ENCODE results near the gene TECTB. TPM values are rescaled to one million over a fixed set of nuclear protein-coding genes. Genes with fewer than 3 reads are reported as not detected.
"Not testable (repeated sequence)": the region's sequence is repeated elsewhere in the genome, so short reads cannot be mapped to it uniquely, and the experiment has no call there.

TECTB gene
- polyA plus RNA-seq, 1 donor = 0.09 TPM

GRCh38 chr10:112248584-112249295, 34.5 kb upstream of the TECTB start:
- Histone ChIP-seq H3K4me1 (ENCODE audit: control insufficient read depth, insufficient read depth, low read length) (no peaks in the 10 kb centered on the region), H3K36me3 (ENCODE audit: control insufficient read depth, insufficient read depth, low read length) (no peaks in the 10 kb centered on the region), H3K27ac (ENCODE audit: low read length) (no peak overlapping the region), H3K4me3 (ENCODE audit: low read length) (no peak overlapping the region), H3K27me3 (ENCODE audit: control insufficient read depth, insufficient read depth, low read length) (no peaks in the 10 kb centered on the region), H3K9me3 (ENCODE audit: control insufficient read depth, low read depth, low read length) (no peaks in the 10 kb centered on the region)
- no CpG with 5 or more reads among the region's 2 CpGs for WGBS (ENCODE audit: insufficient coverage, low lambda C conversion rate)
- DNase-seq = no peak

- H3K27ac ChIP-seq (ENCODE audit: low read length) = no peak overlapping the region
- DNase-seq = no peak
- no peaks in the 10 kb centered on the region for H3K4me1 ChIP-seq (ENCODE audit: control insufficient read depth, insufficient read depth, low read length)
- no peaks in the 10 kb centered on the region for H3K9me3 ChIP-seq (ENCODE audit: control insufficient read depth, low read depth, low read length)
- H3K36me3 ChIP-seq (ENCODE audit: control insufficient read depth, insufficient read depth, low read length) = no peaks in the 10 kb centered on the region
- WGBS (ENCODE audit: insufficient coverage, low lambda C conversion rate) = no CpG with 5 or more reads among the region's 2 CpGs
- no peaks in the 10 kb centered on the region for H3K27me3 ChIP-seq (ENCODE audit: control insufficient read depth, insufficient read depth, low read length)
- H3K4me3 ChIP-seq (ENCODE audit: low read length) = no peak overlapping the region
Observed at GRCh38 chr10:112249722-112250121, 33.5 kb upstream of the TECTB start.

- Histone ChIP-seq H3K9me3 (ENCODE audit: control insufficient read depth, low read depth, low read length) (no peaks in the 10 kb centered on the region), H3K36me3 (ENCODE audit: control insufficient read depth, insufficient read depth, low read length) (no peaks in the 10 kb centered on the region), H3K27ac (ENCODE audit: low read length) (no peak overlapping the region), H3K4me1 (ENCODE audit: control insufficient read depth, insufficient read depth, low read length) (no peaks in the 10 kb centered on the region), H3K27me3 (ENCODE audit: control insufficient read depth, insufficient read depth, low read length) (no peaks in the 10 kb centered on the region), H3K4me3 (ENCODE audit: low read length) (no peak overlapping the region)
- no peak for DNase-seq
- WGBS (ENCODE audit: insufficient coverage, low lambda C conversion rate) = no CpG with 5 or more reads among the region's 2 CpGs
Observed at GRCh38 chr10:112250555-112250954, 32.6 kb upstream of the TECTB start.

- DNase-seq; H3K36me3 ChIP-seq (ENCODE audit: control insufficient read depth, insufficient read depth, low read length); H3K4me3 ChIP-seq (ENCODE audit: low read length); H3K27ac ChIP-seq (ENCODE audit: low read length); H3K27me3 ChIP-seq (ENCODE audit: control insufficient read depth, insufficient read depth, low read length); H3K4me1 ChIP-seq (ENCODE audit: control insufficient read depth, insufficient read depth, low read length); H3K9me3 ChIP-seq (ENCODE audit: control insufficient read depth, low read depth, low read length): not testable (repeated sequence)
- WGBS (ENCODE audit: insufficient coverage, low lambda C conversion rate) = no CpG with 5 or more reads among the region's 9 CpGs
Observed at GRCh38 chr10:112251238-112251637, 32.0 kb upstream of the TECTB start.

- H3K9me3 ChIP-seq (ENCODE audit: control insufficient read depth, low read depth, low read length) = no peaks in the 10 kb centered on the region
- H3K4me1 ChIP-seq (ENCODE audit: control insufficient read depth, insufficient read depth, low read length) = peaks cover 22% of the 10 kb centered on the region
- no peak overlapping the region for H3K27ac ChIP-seq (ENCODE audit: low read length)
- no peak overlapping the region for H3K4me3 ChIP-seq (ENCODE audit: low read length)
- H3K27me3 ChIP-seq (ENCODE audit: control insufficient read depth, insufficient read depth, low read length) = no peaks in the 10 kb centered on the region
- WGBS (ENCODE audit: insufficient coverage, low lambda C conversion rate) = no CpG with 5 or more reads among the region's 1 CpG
- no peak for DNase-seq
- no peaks in the 10 kb centered on the region for H3K36me3 ChIP-seq (ENCODE audit: control insufficient read depth, insufficient read depth, low read length)
Observed at GRCh38 chr10:112258407-112258806, 24.8 kb upstream of the TECTB start.

- Histone ChIP-seq H3K4me3 (ENCODE audit: low read length) (no peak overlapping the region), H3K36me3 (ENCODE audit: control insufficient read depth, insufficient read depth, low read length) (no peaks in the 10 kb centered on the region), H3K4me1 (ENCODE audit: control insufficient read depth, insufficient read depth, low read length) (peaks cover 22% of the 10 kb centered on the region), H3K9me3 (ENCODE audit: control insufficient read depth, low read depth, low read length) (no peaks in the 10 kb centered on the region), H3K27ac (ENCODE audit: low read length) (peak overlapping the region; percentile 81), H3K27me3 (ENCODE audit: control insufficient read depth, insufficient read depth, low read length) (no peaks in the 10 kb centered on the region)
- no peak for DNase-seq
Observed at GRCh38 chr10:112259688-112260087, 23.5 kb upstream of the TECTB start.

GRCh38 chr10:112260831-112261230, 22.4 kb upstream of the TECTB start:
- Histone ChIP-seq H3K4me3 (ENCODE audit: low read length) (no peak overlapping the region), H3K36me3 (ENCODE audit: control insufficient read depth, insufficient read depth, low read length) (no peaks in the 10 kb centered on the region), H3K4me1 (ENCODE audit: control insufficient read depth, insufficient read depth, low read length) (peaks cover 27% of the 10 kb centered on the region), H3K9me3 (ENCODE audit: control insufficient read depth, low read depth, low read length) (no peaks in the 10 kb centered on the region), H3K27ac (ENCODE audit: low read length) (peak overlapping the region; percentile 81), H3K27me3 (ENCODE audit: control insufficient read depth, insufficient read depth, low read length) (no peaks in the 10 kb centered on the region)
- no peak for DNase-seq
- 100% methylated on average over 1 of the region's 5 CpGs for WGBS (ENCODE audit: insufficient coverage, low lambda C conversion rate)

- H3K27me3 ChIP-seq (ENCODE audit: control insufficient read depth, insufficient read depth, low read length) = no peaks in the 10 kb centered on the region
- no peak overlapping the region for H3K4me3 ChIP-seq (ENCODE audit: low read length)
- peak overlapping the region; percentile 81 for H3K27ac ChIP-seq (ENCODE audit: low read length)
- no CpG with 5 or more reads among the region's 4 CpGs for WGBS (ENCODE audit: insufficient coverage, low lambda C conversion rate)
- H3K9me3 ChIP-seq (ENCODE audit: control insufficient read depth, low read depth, low read length) = no peaks in the 10 kb centered on the region
- peaks cover 27% of the 10 kb centered on the region for H3K4me1 ChIP-seq (ENCODE audit: control insufficient read depth, insufficient read depth, low read length)
- no peaks in the 10 kb centered on the region for H3K36me3 ChIP-seq (ENCODE audit: control insufficient read depth, insufficient read depth, low read length)
- DNase-seq = peak; percentile 93 to 98
Observed at GRCh38 chr10:112261281-112261822, 21.8 kb upstream of the TECTB start.

- WGBS (ENCODE audit: insufficient coverage, low lambda C conversion rate) = no CpG with 5 or more reads among the region's 6 CpGs
- Histone ChIP-seq H3K27me3 (ENCODE audit: control insufficient read depth, insufficient read depth, low read length) (no peaks in the 10 kb centered on the region), H3K9me3 (ENCODE audit: control insufficient read depth, low read depth, low read length) (no peaks in the 10 kb centered on the region), H3K27ac (ENCODE audit: low read length) (peak overlapping the region; percentile 67), H3K4me3 (ENCODE audit: low read length) (no peak overlapping the region), H3K36me3 (ENCODE audit: control insufficient read depth, insufficient read depth, low read length) (no peaks in the 10 kb centered on the region), H3K4me1 (ENCODE audit: control insufficient read depth, insufficient read depth, low read length) (peaks cover 27% of the 10 kb centered on the region)
- DNase-seq = no peak
Observed at GRCh38 chr10:112262546-112262945, 20.7 kb upstream of the TECTB start.

- Histone ChIP-seq H3K4me1 (ENCODE audit: control insufficient read depth, insufficient read depth, low read length) (peaks cover 18% of the 10 kb centered on the region), H3K36me3 (ENCODE audit: control insufficient read depth, insufficient read depth, low read length) (no peaks in the 10 kb centered on the region), H3K9me3 (ENCODE audit: control insufficient read depth, low read depth, low read length) (no peaks in the 10 kb centered on the region), H3K4me3 (ENCODE audit: low read length) (no peak overlapping the region), H3K27me3 (ENCODE audit: control insufficient read depth, insufficient read depth, low read length) (no peaks in the 10 kb centered on the region), H3K27ac (ENCODE audit: low read length) (peak overlapping the region; percentile 65)
- 44% methylated on average over 1 of the region's 2 CpGs for WGBS (ENCODE audit: insufficient coverage, low lambda C conversion rate)
- peak; percentile 82 to 87 for DNase-seq
Observed at GRCh38 chr10:112265745-112266144, 17.5 kb upstream of the TECTB start.

GRCh38 chr10:112269266-112269665, 13.9 kb upstream of the TECTB start:
- H3K4me3 ChIP-seq (ENCODE audit: low read length) = no peak overlapping the region
- no peak for DNase-seq

More at GRCh38 chr10:112269266-112269665, 13.9 kb upstream of the TECTB start:
- Histone ChIP-seq H3K36me3 (ENCODE audit: control insufficient read depth, insufficient read depth, low read length) (no peaks in the 10 kb centered on the region), H3K9me3 (ENCODE audit: control insufficient read depth, low read depth, low read length) (no peaks in the 10 kb centered on the region), H3K4me1 (ENCODE audit: control insufficient read depth, insufficient read depth, low read length) (peaks cover 5% of the 10 kb centered on the region), H3K27ac (ENCODE audit: low read length) (no peak overlapping the region), H3K27me3 (ENCODE audit: control insufficient read depth, insufficient read depth, low read length) (no peaks in the 10 kb centered on the region)

All from large intestine (tissue), 3 donors.